HepG2 (cell line): ENCODE measurements around the gene FAM168A. TPM values are rescaled to one million over a fixed set of nuclear protein-coding genes. Genes with fewer than 3 reads are reported as not detected.

Experiments used
- ATAC-seq: fragments of 200-7000 bp; cut with Tn5 transposase; 3 replicates; pipeline ENCODE4 v1.9.1; 2020; ENCODE audit warnings: mild to moderate bottlenecking, moderate library complexity
- BruUV-seq: library from RNA; stranded (reverse); fragments of 400-500 nt; replicated peaks from 2 replicates; lab custom pipeline; 2021; lab: Mats Ljungman, UMichigan
- CTCF ChIA-PET: fragments of 300-600 bp; formaldehyde crosslinking; extraction: SDS; loops from one replicate; lab custom pipeline; 2021; ENCODE audit warnings: low total read pairs, inconsistent platforms, low intra/inter-chr PET ratio; lab: Yijun Ruan, JAX
- POLR2A ChIA-PET: fragments of 350-600 bp; sonication (Branson Sonifier 250); formaldehyde crosslinking; loops from one replicate; lab custom pipeline; 2020; ENCODE audit warnings: antibody characterized with exemption, inconsistent platforms; lab: Yijun Ruan, JAX
- DNase-seq: peaks from one replicate; pipeline ENCODE4 v3.0.0-alpha.2; 2015; ENCODE audit warnings: low spot score
- FAIRE-seq: peaks from 3 replicates; lab custom pipeline; 2011; peaks lifted over from hg19 to GRCh38; lab: Jason Lieb, UNC
- H2AFZ ChIP-seq: one replicate; pipeline ENCODE4 v1.6.1; 2011; ENCODE audit warnings: low read length, inconsistent platforms
- H3K27ac ChIP-seq: fragments of 300-600 bp; 3 replicates; pipeline ENCODE4 v1.8.0; 2011; ENCODE audit warnings: mixed run types, mild to moderate bottlenecking, mixed read lengths, low read length, inconsistent platforms; ENCODE audit not compliant: insufficient read depth; ENCODE audit errors: extremely low read length
- H3K27me3 ChIP-seq, 2 experiments: fragments of 200-600 bp in 1 of 2; 2 replicates in 1 of 2; 3 replicates in 1 of 2; pipeline versions ENCODE4 v1.6.0 to v1.8.0; 2011; ENCODE audit warnings: low read length in 2 of 2, mild to moderate bottlenecking in 2 of 2, moderate library complexity in 2 of 2, inconsistent platforms in 1 of 2; ENCODE audit not compliant: insufficient read depth in 2 of 2, control insufficient read depth in 1 of 2
- H3K36me3 ChIP-seq, 2 experiments: fragments of 200-600 bp in 1 of 2; replicated peaks in 1 of 2; 2 replicates in 1 of 2; 3 replicates in 1 of 2; pipeline versions ENCODE4 v1.5.1 to v1.8.0; 2011; ENCODE audit warnings: low read length in 2 of 2, inconsistent platforms in 1 of 2; ENCODE audit not compliant: insufficient read depth in 2 of 2, control insufficient read depth in 1 of 2
- H3K4me1 ChIP-seq: 2 replicates; pipeline ENCODE4 v1.5.1; 2012; ENCODE audit warnings: low read length, inconsistent platforms; ENCODE audit not compliant: insufficient read depth
- H3K4me2 ChIP-seq: 2 replicates; pipeline ENCODE4 v1.6.0; 2011; ENCODE audit warnings: low read depth, low read length, inconsistent platforms
- H3K4me3 ChIP-seq, 3 experiments: fragments of 200-600 bp in 1 of 3; sonication (generic), shearing (Covaris generic) in 1 of 3; replicated peaks in 1 of 3; 2 replicates each; pipeline ENCODE4 v1.5.1; 2011 to 2016; ENCODE audit warnings: low read length in 3 of 3, inconsistent platforms in 2 of 3, low read depth in 2 of 3, mild to moderate bottlenecking in 2 of 3, control low read depth in 1 of 3, mixed read lengths in 1 of 3; ENCODE audit not compliant: insufficient read depth in 1 of 3
- H3K79me2 ChIP-seq: one replicate; pipeline ENCODE4 v1.6.1; 2011; ENCODE audit warnings: low read length, inconsistent platforms; ENCODE audit not compliant: insufficient read depth
- H3K9ac ChIP-seq: 2 replicates; pipeline ENCODE4 v1.6.0; 2011; ENCODE audit warnings: mild to moderate bottlenecking, low read depth, low read length, inconsistent platforms; ENCODE audit not compliant: insufficient read depth
- H3K9me3 ChIP-seq: 2 replicates; pipeline ENCODE4 v1.5.1; 2012; ENCODE audit warnings: mild to moderate bottlenecking, low read length
- H4K20me1 ChIP-seq: 2 replicates; pipeline ENCODE4 v1.6.0; 2011; ENCODE audit warnings: inconsistent platforms, mild to moderate bottlenecking, low read length, moderate library complexity; ENCODE audit not compliant: insufficient read depth
- AGO2 ChIP-seq: fragments of 200-400 bp; formaldehyde crosslinking; optimal IDR thresholded peaks from 2 replicates; pipeline ENCODE3; 2017; ENCODE audit warnings: mild to moderate bottlenecking, low read depth, low read length, moderate library complexity
- FOXO1 ChIP-seq: sonication (generic); formaldehyde crosslinking; IDR thresholded peaks from 2 replicates; pipeline ENCODE4 v1.4.0; 2020; ENCODE audit warnings: missing genetic modification reagents
- PAX8 ChIP-seq: sonication (generic); formaldehyde crosslinking; IDR thresholded peaks from 2 replicates; pipeline ENCODE4 v1.8.0; 2022; ENCODE audit warnings: mild to moderate bottlenecking, missing genetic modification reagents, borderline replicate concordance
- POLR2A ChIP-seq, 2 experiments: IDR thresholded peaks; 2 replicates each; pipeline ENCODE4 v1.6.1; 2011; ENCODE audit warnings: low read depth in 2 of 2, low read length in 2 of 2, mild to moderate bottlenecking in 1 of 2, moderate library complexity in 1 of 2; ENCODE audit not compliant: insufficient read depth in 1 of 2
- RBM22 ChIP-seq: fragments of 200-400 bp; formaldehyde crosslinking; optimal IDR thresholded peaks from 2 replicates; pipeline ENCODE3; 2017; ENCODE audit warnings: mild to moderate bottlenecking, low read length, moderate library complexity
- RBM39 ChIP-seq: fragments of 200-400 bp; formaldehyde crosslinking; IDR thresholded peaks from one replicate; pipeline ENCODE4 v1.6.1; 2018; ENCODE audit warnings: antibody characterized with exemption, mild to moderate bottlenecking, low read depth, low read length; ENCODE audit not compliant: poor library complexity, severe bottlenecking
- SCMH1 ChIP-seq: sonication (generic); formaldehyde crosslinking; IDR thresholded peaks from 2 replicates; pipeline ENCODE4 v1.9.0; 2021; ENCODE audit warnings: missing genetic modification reagents, mild to moderate bottlenecking, borderline replicate concordance
- SNAPC5 ChIP-seq: sonication (generic); formaldehyde crosslinking; IDR thresholded peaks from 2 replicates; pipeline ENCODE4 v1.8.1; 2023; ENCODE audit warnings: mild to moderate bottlenecking, missing genetic modification reagents, borderline replicate concordance
- SOX6 ChIP-seq, 2 experiments: fragments of 450-650 bp in 1 of 2; sonication (generic) in 1 of 2; formaldehyde crosslinking in 1 of 2; IDR thresholded peaks; 2 replicates each; pipeline versions ENCODE4 v1.4.0 to v1.6.1; 2017 to 2020; ENCODE audit warnings: antibody characterized with exemption in 1 of 2, mild to moderate bottlenecking in 1 of 2, missing genetic modification reagents in 1 of 2
- TBX2 ChIP-seq: sonication (generic); formaldehyde crosslinking; IDR thresholded peaks from 2 replicates; pipeline ENCODE4 v1.5.0; 2020; ENCODE audit warnings: missing genetic modification reagents, mild to moderate bottlenecking, borderline replicate concordance
- ZNF329 ChIP-seq: sonication (generic); formaldehyde crosslinking; IDR thresholded peaks from 2 replicates; pipeline ENCODE4 v1.9.0; 2021; ENCODE audit warnings: low read depth, mild to moderate bottlenecking, missing genetic modification reagents
- ZNF652 ChIP-seq: IDR thresholded peaks from 2 replicates; pipeline ENCODE4 v1.6.1; 2016; ENCODE audit warnings: low read depth, borderline replicate concordance
- ZNF660 ChIP-seq: sonication (generic); formaldehyde crosslinking; IDR thresholded peaks from 2 replicates; pipeline ENCODE4 v1.5.1; 2020; ENCODE audit warnings: mild to moderate bottlenecking, low read depth, missing genetic modification reagents, borderline replicate concordance
- WGBS: methylation state at CpG from one replicate; pipeline ENCODE4 v1.1.6; 2017; ENCODE audit warnings: low lambda C conversion rate; 5-methylcytosine and 5-hydroxymethylcytosine counted together
- in situ Hi-C: cut with HindIII; loops from 2 replicates; pipeline ENCODE4 v1.10.0; 2017; ENCODE audit warnings: low pct_unique_long_range_greater_than_20kb; ENCODE audit not compliant: extremely low pct_ligation_motif_present
- intact Hi-C: fragments of 100-400 bp; cut with micrococcal nuclease; formaldehyde crosslinking; loops from one replicate; pipeline ENCODE4 v1.10.0; 2022; ENCODE audit not compliant: unreplicated experiment
- polyA plus RNA-seq, 8 experiments: library from polyadenylated mRNA; depleted of rRNA in 3 of 8; stranded (reverse) in 7 of 8; unstranded in 1 of 8; fragments of >200 nt; fragmentation: Illumina TruSeq in 4 of 8; extraction: Trizol in 4 of 8; gene quantifications; 2 replicates each; pipeline versions ENCODE4 v1.2.1 to v1.2.3, GENCODE V29; 2011 to 2016; ENCODE audit warnings: low read depth in 4 of 8, missing spikeins in 1 of 8, mixed read lengths in 1 of 8; ENCODE audit not compliant: insufficient read depth in 1 of 8
- total RNA-seq, 5 experiments: library from RNA; depleted of rRNA; stranded (reverse); fragments of >200 nt; fragmentation: Illumina TruSeq; extraction: Trizol; gene quantifications; 2 replicates each; pipeline ENCODE4 v1.2.3, GENCODE V29; 2016; ENCODE audit warnings: low read depth in 1 of 5
- TF ChIP-seq, protein P1 (sequence below): sonication (generic); formaldehyde crosslinking; IDR thresholded peaks from 2 replicates; pipeline ENCODE4 v1.5.0; 2020; ENCODE audit warnings: missing genetic modification reagents
- TF ChIP-seq, protein P2 (sequence below): sonication (generic); formaldehyde crosslinking; IDR thresholded peaks from 2 replicates; pipeline ENCODE4 v1.5.1; 2020; ENCODE audit warnings: mild to moderate bottlenecking, missing genetic modification reagents, moderate library complexity
- TF ChIP-seq, protein P3 (sequence below): sonication (generic); formaldehyde crosslinking; IDR thresholded peaks from 2 replicates; pipeline ENCODE4 v1.5.0; 2020; ENCODE audit warnings: mild to moderate bottlenecking, missing genetic modification reagents

The FAM168A gene
- total and polyA plus RNA-seq, 2 of the 13 experiments (the other 11 are each of a cell fraction or from before 2014, with no cell fraction given), result 13.9 to 15.8 TPM

DNA sequence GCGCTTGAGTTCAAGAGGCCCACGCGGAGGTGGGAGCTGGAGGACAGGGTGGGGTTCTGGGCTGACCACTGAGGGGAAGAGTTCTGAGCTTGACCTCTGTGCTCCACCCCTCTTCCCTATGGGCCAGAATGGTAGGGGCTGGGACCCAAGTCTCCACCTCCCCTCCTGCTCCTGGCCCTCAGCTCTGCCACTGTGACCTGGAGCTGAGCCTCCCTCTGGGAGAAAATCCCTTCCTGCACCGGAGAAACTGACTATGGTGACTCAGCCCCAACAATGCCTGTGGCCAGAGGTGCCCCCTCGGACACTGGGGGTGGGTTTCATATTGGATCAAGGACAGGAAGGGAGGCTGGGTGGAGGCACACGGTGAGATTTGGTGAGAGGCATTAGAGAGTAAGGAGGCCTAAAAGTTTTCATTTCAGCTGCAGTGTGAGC is 198.7 kb downstream of the FAM168A start:
- H4K20me1 ChIP-seq, result no peaks in the 10 kb centered on the region
- no peak overlapping the region for H3K4me3 ChIP-seq
- ChIA-PET POLR2A (interaction anchor here (0.6 kb wide), 1 partner anchor 79 kb away, joined by 3 read pairs; no protein-coding TSS in a partner anchor), CTCF (no interaction called here)
- ATAC-seq, result no peak
- peaks cover 6 to 7% of the 10 kb centered on the region in 2 experiments for H3K36me3 ChIP-seq
- peaks cover 8% of the 10 kb centered on the region for H3K4me1 ChIP-seq
- TF ChIP-seq, protein P1, sequence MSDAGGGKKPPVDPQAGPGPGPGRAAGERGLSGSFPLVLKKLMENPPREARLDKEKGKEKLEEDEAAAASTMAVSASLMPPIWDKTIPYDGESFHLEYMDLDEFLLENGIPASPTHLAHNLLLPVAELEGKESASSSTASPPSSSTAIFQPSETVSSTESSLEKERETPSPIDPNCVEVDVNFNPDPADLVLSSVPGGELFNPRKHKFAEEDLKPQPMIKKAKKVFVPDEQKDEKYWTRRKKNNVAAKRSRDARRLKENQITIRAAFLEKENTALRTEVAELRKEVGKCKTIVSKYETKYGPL (CRISPR knock-in tag), result no peak
- TF ChIP-seq TBX2 (CRISPR knock-in tag) (no peak), SNAPC5 (no peak), RBM39 (no peak)
- DNase-seq, result no peak
- intact Hi-C loops (no loop called here), in situ Hi-C loops (no loop called here)
- H3K27ac ChIP-seq, result no peak overlapping the region
- no peaks in the 10 kb centered on the region for H3K79me2 ChIP-seq
- BruUV-seq, result no TSS peak
- FAIRE-seq, result no peak
- 36% methylated on average over 3 of the region's 6 CpGs for WGBS
- H3K9ac ChIP-seq, result no peak overlapping the region
- H3K9me3 ChIP-seq, result no peaks in the 10 kb centered on the region
- H3K27me3 ChIP-seq, result no peaks in the 10 kb centered on the region
- no peak overlapping the region for H2AFZ ChIP-seq
- H3K4me2 ChIP-seq, result no peak overlapping the region

GRCh38 chr11:73398721-73399120 is 199.2 kb downstream of the FAM168A start:
- Histone ChIP-seq H3K4me3 (no peak overlapping the region), H3K9me3 (no peaks in the 10 kb centered on the region), H3K4me1 (peaks cover 4% of the 10 kb centered on the region), H3K9ac (no peak overlapping the region), H2AFZ (no peak overlapping the region), H3K79me2 (no peaks in the 10 kb centered on the region), H4K20me1 (no peaks in the 10 kb centered on the region), H3K27me3 (no peaks in the 10 kb centered on the region), H3K36me3 (peaks cover 7 to 9% of the 10 kb centered on the region in 2 experiments), H3K4me2 (no peak overlapping the region), H3K27ac (no peak overlapping the region)
- POLR2A ChIA-PET, result interaction anchor here (0.6 kb wide), 1 partner anchor 79 kb away, joined by 3 read pairs; no protein-coding TSS in a partner anchor
- in situ Hi-C loops (no loop called here), intact Hi-C loops (no loop called here)
- no CpG with 5 or more reads among the region's 2 CpGs for WGBS
- no peak for ATAC-seq
- no peak for DNase-seq
- BruUV-seq, result no TSS peak
- CTCF ChIA-PET, result no interaction called here
- FAIRE-seq, result no peak
- TF ChIP-seq FOXO1 (CRISPR knock-in tag) (no peak), RBM22 (peak; percentile 91), AGO2 (peak; percentile 27), POLR2A (IDR thresholded peaks at IDR 0.05; ENCODE audit: insufficient read depth in 1 of 2, low read depth in 2 of 2, low read length in 2 of 2) (no peak), ZNF652 (no peak), PAX8 (CRISPR knock-in tag) (no peak), SOX6 (IDR thresholded peaks at IDR 0.05) (no peak), SOX6 (CRISPR knock-in tag; IDR thresholded peaks at IDR 0.05) (no peak), SCMH1 (CRISPR knock-in tag) (no peak), ZNF329 (CRISPR knock-in tag) (no peak), ZNF660 (no peak)
- TF ChIP-seq, protein P2, sequence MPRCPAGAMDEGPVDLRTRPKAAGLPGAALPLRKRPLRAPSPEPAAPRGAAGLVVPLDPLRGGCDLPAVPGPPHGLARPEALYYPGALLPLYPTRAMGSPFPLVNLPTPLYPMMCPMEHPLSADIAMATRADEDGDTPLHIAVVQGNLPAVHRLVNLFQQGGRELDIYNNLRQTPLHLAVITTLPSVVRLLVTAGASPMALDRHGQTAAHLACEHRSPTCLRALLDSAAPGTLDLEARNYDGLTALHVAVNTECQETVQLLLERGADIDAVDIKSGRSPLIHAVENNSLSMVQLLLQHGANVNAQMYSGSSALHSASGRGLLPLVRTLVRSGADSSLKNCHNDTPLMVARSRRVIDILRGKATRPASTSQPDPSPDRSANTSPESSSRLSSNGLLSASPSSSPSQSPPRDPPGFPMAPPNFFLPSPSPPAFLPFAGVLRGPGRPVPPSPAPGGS (CRISPR knock-in tag), result no peak
- TF ChIP-seq, protein P3, sequence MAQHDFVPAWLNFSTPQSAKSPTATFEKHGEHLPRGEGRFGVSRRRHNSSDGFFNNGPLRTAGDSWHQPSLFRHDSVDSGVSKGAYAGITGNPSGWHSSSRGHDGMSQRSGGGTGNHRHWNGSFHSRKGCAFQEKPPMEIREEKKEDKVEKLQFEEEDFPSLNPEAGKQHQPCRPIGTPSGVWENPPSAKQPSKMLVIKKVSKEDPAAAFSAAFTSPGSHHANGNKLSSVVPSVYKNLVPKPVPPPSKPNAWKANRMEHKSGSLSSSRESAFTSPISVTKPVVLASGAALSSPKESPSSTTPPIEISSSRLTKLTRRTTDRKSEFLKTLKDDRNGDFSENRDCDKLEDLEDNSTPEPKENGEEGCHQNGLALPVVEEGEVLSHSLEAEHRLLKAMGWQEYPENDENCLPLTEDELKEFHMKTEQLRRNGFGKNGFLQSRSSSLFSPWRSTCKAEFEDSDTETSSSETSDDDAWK (CRISPR knock-in tag), result no peak
